ENCODE results near the gene PKD1L1.
"Not testable (repeated sequence)": the region's sequence is repeated elsewhere in the genome, so short reads cannot be mapped to it uniquely, and the experiment has no call there.

Gene PKD1L1

GRCh38 chr7:47956220-47956619 lies 8.0 kb upstream of the PKD1L1 start:
- DNase-seq (ENCODE audit: low read depth in 2 of 3, low spot score in 1 of 3) = no peak

DNA sequence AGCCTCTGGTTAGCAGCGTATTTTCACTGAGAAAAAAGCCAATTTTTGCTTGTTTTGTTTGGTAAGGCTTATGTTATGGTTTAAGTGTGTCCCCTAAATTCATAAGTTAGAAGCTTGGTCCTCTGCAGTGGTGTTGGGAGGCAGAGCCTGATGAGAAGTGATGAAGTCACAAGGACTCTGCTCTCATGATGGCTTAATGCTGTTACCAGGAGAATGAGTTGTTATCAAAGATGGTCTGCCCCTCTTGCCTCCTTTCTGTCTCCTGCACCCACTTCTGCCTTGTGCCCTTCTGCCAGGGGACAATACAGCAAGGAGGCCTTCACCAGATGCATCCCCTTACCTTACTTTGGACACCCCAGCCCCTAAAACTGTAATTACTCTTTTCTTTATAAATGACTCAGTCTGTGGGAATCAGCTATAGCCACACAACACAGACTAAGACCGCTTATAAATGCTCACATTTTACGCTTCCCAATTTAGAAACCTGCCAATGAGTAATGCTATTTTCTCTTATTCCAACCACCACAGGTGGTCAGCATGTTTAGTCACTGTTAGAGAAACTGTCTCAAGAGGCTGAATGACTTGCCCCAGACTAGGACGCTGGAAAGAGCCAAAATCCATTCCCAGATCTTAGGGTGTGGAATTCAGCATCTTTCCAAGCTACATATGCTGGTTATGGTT lies 6.1 kb upstream of the PKD1L1 start:
- DNase-seq (ENCODE audit: low read depth in 2 of 3, low spot score in 1 of 3) = no peak

GRCh38 chr7:47953822-47954221 lies 5.6 kb upstream of the PKD1L1 start:
- no peak for DNase-seq (ENCODE audit: low read depth in 2 of 3, low spot score in 1 of 3)

GRCh38 chr7:47952224-47952623 lies 4.0 kb upstream of the PKD1L1 start:
- DNase-seq (ENCODE audit: low read depth in 2 of 3, low spot score in 1 of 3) = no peak

DNA sequence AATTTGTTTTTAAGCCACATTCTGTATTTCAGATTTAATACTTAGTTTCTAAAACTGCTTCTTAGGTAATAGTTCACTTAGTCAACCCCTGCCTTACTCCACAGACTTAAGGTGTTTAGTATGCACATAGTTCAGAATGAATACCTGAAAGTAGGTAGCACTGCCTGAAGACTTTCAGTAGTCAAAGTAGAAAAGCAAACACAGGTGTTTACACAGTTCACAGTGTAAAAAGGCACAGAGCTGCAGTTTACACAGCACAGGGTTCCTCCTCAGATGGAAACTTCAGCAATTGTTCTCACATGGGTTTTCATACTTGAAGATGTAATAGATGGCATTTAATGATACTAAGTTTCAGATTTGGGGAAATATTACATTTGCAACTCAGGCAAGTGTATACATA lies 3.1 kb upstream of the PKD1L1 start:
- DNase-seq (ENCODE audit: low read depth in 2 of 3, low spot score in 1 of 3) = no peak

DNA sequence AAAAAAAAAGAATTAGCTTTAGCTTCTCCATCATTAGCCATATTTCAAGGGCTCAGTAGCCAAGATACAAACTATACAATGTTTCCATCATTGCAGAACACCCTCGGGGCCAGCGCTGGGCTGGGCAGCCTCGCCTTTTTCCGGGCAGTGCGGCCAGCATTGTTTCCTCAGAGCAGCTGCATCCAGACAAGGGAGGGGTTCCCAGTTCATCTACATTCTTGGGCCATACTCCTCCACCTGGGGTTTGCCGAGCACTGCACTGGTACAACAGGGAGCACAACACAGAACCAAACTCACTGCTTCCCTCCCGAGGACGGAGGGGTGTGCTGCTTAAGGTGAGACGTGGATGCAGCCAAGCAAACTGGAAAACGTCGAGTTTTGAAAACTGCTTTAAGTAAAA lies 2.4 kb upstream of the PKD1L1 start:
- DNase-seq (ENCODE audit: low read depth in 2 of 3, low spot score in 1 of 3) = no peak

- DNase-seq (ENCODE audit: low read depth in 2 of 3, low spot score in 1 of 3) = no peak
These were observed 1.4 kb upstream of the PKD1L1 start for GRCh38 chr7:47949703-47950102.

DNA sequence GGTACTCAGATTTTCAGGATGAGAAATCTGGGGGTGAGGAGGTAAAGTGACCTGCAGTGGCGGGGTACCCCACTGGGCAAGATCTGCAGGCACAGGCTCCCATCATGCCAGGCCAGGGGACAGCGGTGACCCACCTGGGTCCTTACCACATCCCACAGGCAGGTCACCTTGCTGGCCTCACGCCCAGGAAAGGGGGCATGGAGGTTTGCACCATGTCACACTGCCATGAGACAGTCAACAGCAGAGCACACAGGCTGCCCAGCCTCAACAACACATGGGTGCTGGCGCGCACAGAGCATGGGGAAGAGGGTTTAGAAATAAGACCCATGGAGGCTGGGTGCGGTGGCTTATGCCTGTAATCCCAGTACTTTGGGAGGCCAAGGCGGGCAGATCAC lies 914 bp downstream of the PKD1L1 start:
- DNase-seq (ENCODE audit: low read depth in 2 of 3, low spot score in 1 of 3) = no peak

GRCh38 chr7:47946581-47947354 lies 1.5 kb downstream of the PKD1L1 start:
- no peak for DNase-seq (ENCODE audit: low read depth in 2 of 3, low spot score in 1 of 3)

GRCh38 chr7:47945261-47946015 lies 2.8 kb downstream of the PKD1L1 start:
- DNase-seq (ENCODE audit: low read depth in 2 of 3, low spot score in 1 of 3) = peak; percentile 55 to 81 (median 64)

- DNase-seq (ENCODE audit: low read depth in 2 of 3, low spot score in 1 of 3) = no peak
These were observed 3.6 kb downstream of the PKD1L1 start for GRCh38 chr7:47944536-47945260.

- DNase-seq (ENCODE audit: low read depth in 2 of 3, low spot score in 1 of 3) = no peak
These were observed 4.4 kb downstream of the PKD1L1 start for GRCh38 chr7:47943676-47944474.

DNA sequence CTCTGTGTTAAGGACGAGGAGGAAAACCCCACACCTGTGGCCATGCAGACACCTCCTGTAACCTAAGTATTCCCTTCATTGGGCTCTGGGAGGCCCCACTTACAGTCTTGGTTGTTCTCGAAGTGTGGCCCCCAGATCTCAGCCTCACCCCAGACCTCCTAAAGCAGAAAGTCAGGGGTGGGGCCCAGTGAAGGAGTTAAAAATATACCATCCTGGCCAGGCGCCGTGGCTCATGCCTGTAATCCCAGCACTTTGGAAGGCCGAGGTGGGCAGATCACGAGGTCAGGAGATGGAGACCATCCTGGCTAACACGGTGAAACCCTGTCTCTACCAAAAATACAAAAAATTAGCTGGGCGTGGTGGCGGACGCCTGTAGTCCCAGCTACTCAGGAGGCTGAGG lies 5.6 kb downstream of the PKD1L1 start:
- DNase-seq (ENCODE audit: low read depth in 2 of 3, low spot score in 1 of 3) = not testable (repeated sequence)

GRCh38 chr7:47942132-47942531 lies 6.1 kb downstream of the PKD1L1 start:
- no peak for DNase-seq (ENCODE audit: low read depth in 2 of 3, low spot score in 1 of 3)

DNA sequence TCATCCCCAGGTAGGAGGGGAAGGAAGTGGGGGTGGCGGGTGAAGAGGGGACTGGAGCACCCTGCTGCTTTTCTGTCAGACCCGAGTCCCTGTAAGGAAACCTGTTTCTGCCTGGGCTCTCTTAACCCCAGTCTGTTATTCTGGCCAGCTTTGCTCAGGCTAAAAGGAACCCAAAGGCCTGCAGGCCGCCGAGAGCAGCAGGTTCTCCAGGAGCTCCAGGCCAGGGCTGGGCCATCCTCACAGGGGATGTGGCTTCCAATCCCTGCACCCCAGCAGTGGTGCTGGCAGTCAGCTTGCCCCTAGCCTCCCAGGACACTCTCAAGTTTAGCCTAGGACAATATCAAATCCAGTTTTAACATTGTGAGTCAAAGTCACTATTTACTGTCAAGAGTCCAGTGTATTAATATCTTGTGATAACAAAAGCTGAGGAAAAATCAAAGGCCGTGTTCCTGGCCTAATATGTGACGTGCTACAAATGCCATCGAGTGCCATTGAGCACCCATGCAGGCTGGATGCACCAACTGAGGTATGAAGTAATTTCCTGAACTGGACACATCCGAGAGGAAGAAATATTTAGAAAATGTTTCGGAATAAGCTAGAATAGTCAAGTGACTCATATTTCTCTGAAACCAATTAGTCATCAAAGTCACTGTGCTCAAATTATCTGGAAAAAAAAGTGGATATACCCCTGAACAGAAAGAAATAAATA lies 7.0 kb downstream of the PKD1L1 start:
- no peak for DNase-seq (ENCODE audit: low read depth in 2 of 3, low spot score in 1 of 3)

GRCh38 chr7:47940088-47941013 lies 7.9 kb downstream of the PKD1L1 start:
- no peak for DNase-seq (ENCODE audit: low read depth in 2 of 3, low spot score in 1 of 3)

DNA sequence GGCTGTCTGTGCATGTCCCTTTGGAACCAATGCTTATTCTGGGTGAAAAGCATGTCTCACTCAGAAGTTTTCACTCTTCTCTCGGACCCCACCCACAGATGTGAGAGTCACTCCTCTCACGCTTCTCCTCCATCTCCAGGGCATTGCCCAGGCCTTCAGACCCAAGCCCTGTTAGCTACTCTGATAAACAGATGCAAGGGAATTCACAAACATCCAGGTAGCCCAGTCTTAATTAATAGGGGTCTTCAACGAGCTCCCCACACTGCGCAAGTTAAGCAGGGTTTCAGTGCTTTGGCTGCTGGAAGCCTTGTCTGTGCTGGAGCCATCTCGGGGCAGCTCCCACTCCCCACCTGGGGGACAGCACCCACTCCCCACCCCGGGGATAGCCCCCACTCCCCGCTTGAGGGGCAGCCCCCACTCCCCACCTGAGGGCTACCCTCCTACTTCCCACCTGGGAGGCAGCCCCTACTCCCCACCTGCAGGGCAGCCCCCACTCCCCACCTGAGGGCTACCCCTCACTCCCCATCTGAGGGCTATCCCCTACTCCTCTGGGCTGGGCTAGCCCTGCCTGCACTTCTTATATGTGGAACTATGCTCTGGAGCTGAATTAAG lies 8.7 kb downstream of the PKD1L1 start:
- DNase-seq (ENCODE audit: low read depth in 2 of 3, low spot score in 1 of 3) = no peak

DNA sequence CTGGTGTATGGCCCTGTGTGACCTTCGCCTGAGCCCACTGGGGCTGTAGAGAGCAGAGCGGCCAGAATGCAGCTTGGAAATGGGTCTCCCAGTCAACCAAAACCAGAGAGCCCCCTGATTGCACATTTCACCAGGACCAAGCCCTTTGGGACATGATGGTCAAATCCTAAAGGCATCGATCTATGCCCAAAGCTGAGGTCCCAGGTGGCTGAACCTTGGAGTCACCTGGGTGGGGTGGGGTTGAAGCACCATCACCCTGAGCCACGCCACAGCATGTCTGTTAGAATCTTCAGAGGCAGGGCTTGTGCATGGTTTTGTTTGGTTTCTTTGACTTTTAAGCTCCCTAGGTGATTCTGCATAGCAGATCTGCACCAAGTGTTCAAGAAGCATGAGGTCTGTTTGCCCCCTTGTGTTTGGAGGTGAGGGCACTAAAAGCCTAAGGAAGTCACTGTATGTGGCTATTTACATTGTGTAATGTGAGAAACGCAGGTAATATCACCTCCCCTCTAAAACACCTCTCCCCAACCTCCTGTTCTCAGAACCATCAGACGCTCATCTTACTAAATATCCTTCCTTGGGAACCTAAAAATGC lies 9.6 kb downstream of the PKD1L1 start:
- no peak for DNase-seq (ENCODE audit: low read depth in 2 of 3, low spot score in 1 of 3)

All from stimulated activated CD4-positive, alpha-beta T cell treated with anti-CD3 and anti-CD28 coated beads, Interleukin-12 subunit alpha, Interleukin-12 subunit beta, amount 100 ng/mL, for 48 hours (primary cell).